ENCODE data around the gene CHCHD3. TPM values are rescaled to one million over a fixed set of nuclear protein-coding genes. Genes with fewer than 3 reads are reported as not detected.

Gene CHCHD3
- total and polyA plus RNA-seq, 2 of the 4 experiments (the other 2 are of a cell fraction), result 56.9 to 141 TPM

DNA sequence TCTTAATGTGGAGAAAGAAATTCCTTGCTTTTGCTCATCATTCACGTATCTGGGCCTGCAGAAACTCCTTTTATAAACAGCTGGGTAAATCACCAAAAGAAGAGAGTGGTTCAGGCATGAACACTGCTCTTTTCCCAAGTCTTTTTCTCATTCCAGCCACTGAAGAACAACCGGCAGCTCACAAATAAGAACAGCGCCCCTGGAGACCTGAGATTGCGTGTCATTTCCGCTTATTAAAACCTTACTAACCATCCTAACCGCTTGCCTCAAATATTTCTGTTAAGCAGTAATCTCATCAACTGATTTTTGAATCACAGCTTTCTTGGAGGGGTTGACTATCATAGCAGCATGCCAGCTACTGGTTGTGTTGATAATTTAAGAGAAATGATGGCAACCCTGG lies 292.6 kb downstream of the CHCHD3 start:
- in situ Hi-C loops (cut with MboI; ENCODE audit: low sequenced_read_pairs), result no loop called here
- Histone ChIP-seq H4K5ac (ENCODE audit: low read depth, low read length) (no peak overlapping the region), H3K79me1 (ENCODE audit: low read depth in 1 of 2, low read length in 2 of 2) (no peaks in the 10 kb centered on the region), H3K4me1 (ENCODE audit: control insufficient read depth, insufficient read depth, low read length) (no peaks in the 10 kb centered on the region), H3K4me3 (ENCODE audit: insufficient read depth, low read depth, low read length) (no peak overlapping the region), H3K36me3 (ENCODE audit: control insufficient read depth, insufficient read depth, low read length) (peaks cover 2% of the 10 kb centered on the region; the same call in 1 of the 2 replicates), H3K4me2 (ENCODE audit: low read depth, low read length) (no peak overlapping the region), H3K14ac (replicated peaks; ENCODE audit: low read depth, low read length) (no peak overlapping the region), H2AK9ac (replicated peaks; ENCODE audit: low read depth, low read length, poor library complexity) (no peak overlapping the region), H3K9me3 (ENCODE audit: control insufficient read depth, insufficient read depth, low read length) (no peaks in the 10 kb centered on the region), H3K9ac (ENCODE audit: low read depth, low read length) (no peak overlapping the region), H2AFZ (replicated peaks; ENCODE audit: low read length, poor library complexity) (no peak overlapping the region), H3K56ac (ENCODE audit: extremely low read depth, insufficient read depth, low read length) (no peak overlapping the region), H2AK5ac (ENCODE audit: low read depth, low read length) (no peak overlapping the region), H4K20me1 (ENCODE audit: insufficient read depth, low read length) (no peaks in the 10 kb centered on the region), H3K4ac (ENCODE audit: low read depth, low read length) (no peak overlapping the region), H2BK120ac (ENCODE audit: low read depth, low read length) (no peak overlapping the region), H4K91ac (ENCODE audit: insufficient read depth, low read depth, low read length) (no peak overlapping the region), H3K23ac (ENCODE audit: low read depth, low read length) (no peak overlapping the region), H2BK15ac (ENCODE audit: low read depth, low read length) (no peak overlapping the region), H3K27me3 (ENCODE audit: control insufficient read depth, insufficient read depth, low read length) (no peaks in the 10 kb centered on the region), H2BK5ac (ENCODE audit: low read depth, low read length, poor library complexity, severe bottlenecking) (no peak overlapping the region), H4K8ac (ENCODE audit: low read depth in 2 of 2, low read length in 2 of 2) (no peak overlapping the region), H3K9me1 (ENCODE audit: insufficient read depth, low read length) (no peaks in the 10 kb centered on the region), H2BK20ac (ENCODE audit: low read depth, low read length) (no peak overlapping the region), H3K18ac (ENCODE audit: low read depth, low read length) (no peak overlapping the region), H3K27ac (ENCODE audit: insufficient read depth, low read length) (no peak overlapping the region)
- POLR2A ChIA-PET (ENCODE audit: unreplicated experiment), result no interaction called here
- intact Hi-C loops (cut with micrococcal nuclease), result no loop called here
- TF ChIP-seq CHD1 (IDR thresholded peaks at IDR 0.05; ENCODE audit: low read depth, low read length) (no peak), RCOR1 (IDR thresholded peaks at IDR 0.05; ENCODE audit: insufficient replicate concordance, low read length) (no peak), NFE2L2 (IDR thresholded peaks at IDR 0.05; ENCODE audit: low read depth, low read length) (no peak), RFX5 (IDR thresholded peaks at IDR 0.05; ENCODE audit: low read depth, low read length) (no peak), FOS (IDR thresholded peaks at IDR 0.05; ENCODE audit: low read depth, low read length) (no peak), BHLHE40 (IDR thresholded peaks at IDR 0.05; ENCODE audit: low read depth, low read length) (no peak), CEBPB (IDR thresholded peaks at IDR 0.05; ENCODE audit: low read depth, low read length) (no peak), USF2 (IDR thresholded peaks at IDR 0.05; ENCODE audit: low read depth, low read length) (no peak), MAZ (IDR thresholded peaks at IDR 0.05; ENCODE audit: borderline replicate concordance, low read depth, low read length) (no peak)
- TF ChIP-seq, protein P1, sequence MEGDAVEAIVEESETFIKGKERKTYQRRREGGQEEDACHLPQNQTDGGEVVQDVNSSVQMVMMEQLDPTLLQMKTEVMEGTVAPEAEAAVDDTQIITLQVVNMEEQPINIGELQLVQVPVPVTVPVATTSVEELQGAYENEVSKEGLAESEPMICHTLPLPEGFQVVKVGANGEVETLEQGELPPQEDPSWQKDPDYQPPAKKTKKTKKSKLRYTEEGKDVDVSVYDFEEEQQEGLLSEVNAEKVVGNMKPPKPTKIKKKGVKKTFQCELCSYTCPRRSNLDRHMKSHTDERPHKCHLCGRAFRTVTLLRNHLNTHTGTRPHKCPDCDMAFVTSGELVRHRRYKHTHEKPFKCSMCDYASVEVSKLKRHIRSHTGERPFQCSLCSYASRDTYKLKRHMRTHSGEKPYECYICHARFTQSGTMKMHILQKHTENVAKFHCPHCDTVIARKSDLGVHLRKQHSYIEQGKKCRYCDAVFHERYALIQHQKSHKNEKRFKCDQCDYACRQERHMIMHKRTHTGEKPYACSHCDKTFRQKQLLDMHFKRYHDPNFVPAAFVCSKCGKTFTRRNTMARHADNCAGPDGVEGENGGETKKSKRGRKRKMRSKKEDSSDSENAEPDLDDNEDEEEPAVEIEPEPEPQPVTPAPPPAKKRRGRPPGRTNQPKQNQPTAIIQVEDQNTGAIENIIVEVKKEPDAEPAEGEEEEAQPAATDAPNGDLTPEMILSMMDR (conservative IDR thresholded peaks at IDR 0.05; ENCODE audit: low read depth, low read length), result no peak
- no TSS peak for BruUV-seq (replicated peaks)
- dilution Hi-C loops (cut with HindIII; ENCODE audit: low sequenced_read_pairs, unreplicated experiment), result no loop called here
- CTCF ChIA-PET, result no interaction called here
- ATAC-seq (ENCODE audit: low read depth), result no peak
- no CpG with 5 or more reads among the region's 6 CpGs for WGBS, 2 experiments (ENCODE audit: extremely low coverage in 2 of 2, insufficient read length in 1 of 2)
- DNase-seq, result no peak
